HG03280 (cell line): Measurements from ENCODE around the gene SET.

Experiments
- ATAC-seq: cut with Tn5 transposase; IDR thresholded peaks from one replicate; pipeline ENCODE4 v1.9.1; 2021; ENCODE audit warnings: mild to moderate bottlenecking, moderate library complexity; ENCODE audit not compliant: unreplicated experiment

The SET gene

DNA sequence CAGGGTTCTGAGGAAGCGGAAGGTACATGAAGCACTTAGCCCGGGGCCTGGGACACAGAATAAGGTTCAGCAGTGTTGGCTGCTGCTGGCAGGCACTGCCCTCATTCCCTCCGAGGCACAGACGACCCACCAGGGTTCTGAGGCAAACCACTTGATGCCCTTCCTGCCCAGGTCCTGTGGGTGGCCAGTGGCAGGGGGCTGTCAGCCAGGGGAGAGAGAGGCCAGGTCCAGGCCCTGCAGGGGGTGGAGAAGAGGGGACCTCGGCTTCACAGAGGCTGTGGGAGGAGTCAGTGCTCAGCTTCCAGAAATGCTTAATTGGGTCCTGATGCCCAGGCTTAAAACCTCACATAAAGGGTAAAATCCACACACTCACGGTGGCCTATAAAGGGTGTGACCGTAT lies 39.3 kb downstream of the SET start:
- ATAC-seq, result no peak

DNA sequence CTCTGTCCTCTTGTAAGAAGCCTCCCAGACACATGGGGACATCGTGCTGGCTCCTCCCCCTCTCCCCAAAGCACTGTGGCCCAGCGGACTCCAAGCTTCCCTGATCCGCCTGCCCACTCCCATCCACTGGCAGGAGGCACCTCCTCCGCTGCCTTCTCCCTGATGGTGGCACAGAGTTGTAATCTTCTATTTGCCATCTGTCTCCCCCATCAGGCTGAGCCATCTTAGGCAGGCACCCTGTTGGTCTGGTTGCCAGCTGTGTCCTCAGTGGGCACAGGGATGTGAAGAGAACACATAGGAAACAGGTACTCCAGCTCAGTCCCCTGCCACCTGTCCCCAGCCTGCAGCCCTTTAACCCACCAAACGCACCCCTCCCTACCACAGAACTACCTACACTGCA lies 40.3 kb downstream of the SET start:
- ATAC-seq, result no peak

DNA sequence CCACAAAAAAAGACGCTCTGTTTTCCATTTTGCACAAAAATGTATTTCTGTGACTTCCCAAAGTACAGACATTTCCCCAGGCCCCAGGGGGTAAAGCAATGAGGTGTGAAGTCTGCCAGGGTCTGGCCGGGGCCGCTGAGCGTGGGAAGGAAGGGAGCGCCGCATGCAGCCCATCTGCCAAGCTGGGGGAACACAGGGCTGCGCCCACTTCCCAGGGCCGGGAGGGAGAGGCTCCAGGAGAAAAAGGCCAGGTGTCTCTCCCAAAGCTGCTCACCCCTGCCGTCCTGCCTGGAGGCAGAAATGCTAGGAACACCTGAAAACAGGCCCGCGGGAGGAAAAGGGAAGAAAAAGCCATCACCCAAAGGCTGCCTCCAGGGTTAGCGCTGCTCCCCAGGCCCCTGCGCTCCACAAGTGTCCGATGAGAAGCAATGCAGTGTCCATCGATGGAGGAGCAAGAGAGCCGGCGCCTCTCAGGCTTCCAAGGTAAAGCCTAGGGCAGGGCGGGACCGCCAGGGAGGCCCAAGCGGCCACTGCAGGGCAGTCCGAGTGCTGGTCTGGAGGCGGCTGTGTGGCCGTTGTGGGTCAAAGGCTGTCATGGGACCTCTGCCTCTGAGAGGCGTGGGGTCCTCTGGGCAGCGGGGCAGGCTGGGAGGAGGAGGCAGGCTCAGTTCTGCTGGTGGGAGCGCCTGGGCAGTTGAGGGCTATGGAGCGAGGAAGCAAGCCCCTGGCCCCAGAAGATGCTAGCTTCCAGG lies 40.9 kb downstream of the SET start:
- no peak for ATAC-seq

DNA sequence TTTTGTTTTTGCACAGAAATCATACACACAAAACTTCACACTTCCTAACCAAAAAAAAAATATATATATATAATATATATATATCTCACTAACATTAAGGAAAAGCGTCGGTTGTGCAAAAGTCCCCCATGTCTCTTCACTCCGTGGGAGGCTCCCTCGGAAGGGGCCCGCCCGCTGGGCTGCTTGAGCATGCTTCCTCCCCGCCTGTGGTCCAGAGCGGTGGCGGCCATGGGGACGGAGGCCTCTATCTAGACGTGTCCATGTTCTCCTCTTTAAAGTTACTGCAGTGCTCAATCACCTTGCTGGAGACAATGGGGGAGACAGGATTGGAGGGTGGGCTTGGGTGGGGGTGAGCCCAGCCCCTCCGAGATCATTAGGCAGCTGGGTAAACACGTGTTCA lies 42.1 kb downstream of the SET start:
- no peak for ATAC-seq

DNA sequence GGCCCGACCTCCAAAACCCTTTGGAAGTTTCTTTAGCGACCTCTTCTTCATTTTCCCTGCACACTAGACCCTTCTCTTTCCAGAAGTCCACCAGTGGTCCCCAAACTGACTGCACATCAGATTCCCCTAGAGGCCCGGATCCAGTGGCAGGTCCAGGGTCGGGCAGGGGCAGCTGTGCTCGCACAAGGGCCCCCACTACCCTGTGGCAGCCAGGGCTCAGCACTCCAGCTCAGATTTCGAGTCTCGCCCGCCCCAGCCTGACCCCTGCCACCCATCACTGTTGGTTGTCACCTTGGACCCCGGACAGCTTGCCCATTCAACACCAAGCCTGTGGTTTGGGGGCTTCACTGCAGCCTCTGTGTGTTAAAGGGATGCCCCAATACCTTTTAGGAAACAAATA lies 42.7 kb downstream of the SET start:
- ATAC-seq, result no peak

DNA sequence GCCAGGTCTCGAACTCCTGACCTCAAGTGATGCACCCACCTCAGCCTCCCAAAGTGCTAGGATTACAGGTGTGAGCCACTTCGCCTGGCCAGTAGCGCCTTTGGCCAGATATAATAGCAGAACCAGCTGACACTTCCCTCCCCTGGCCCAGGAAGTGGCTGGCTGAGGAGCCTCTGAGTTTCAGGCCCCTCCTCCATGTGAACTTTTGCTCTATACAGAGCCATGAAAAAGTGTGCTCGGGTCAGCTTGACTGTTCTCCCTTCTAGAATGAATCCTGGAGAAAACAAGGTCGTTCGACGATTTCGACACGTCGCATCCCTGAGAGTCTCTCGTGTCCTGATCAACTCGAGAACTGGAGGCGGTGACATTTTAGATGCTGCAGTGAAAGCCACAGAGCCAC lies 43.6 kb downstream of the SET start:
- ATAC-seq, result no peak

DNA sequence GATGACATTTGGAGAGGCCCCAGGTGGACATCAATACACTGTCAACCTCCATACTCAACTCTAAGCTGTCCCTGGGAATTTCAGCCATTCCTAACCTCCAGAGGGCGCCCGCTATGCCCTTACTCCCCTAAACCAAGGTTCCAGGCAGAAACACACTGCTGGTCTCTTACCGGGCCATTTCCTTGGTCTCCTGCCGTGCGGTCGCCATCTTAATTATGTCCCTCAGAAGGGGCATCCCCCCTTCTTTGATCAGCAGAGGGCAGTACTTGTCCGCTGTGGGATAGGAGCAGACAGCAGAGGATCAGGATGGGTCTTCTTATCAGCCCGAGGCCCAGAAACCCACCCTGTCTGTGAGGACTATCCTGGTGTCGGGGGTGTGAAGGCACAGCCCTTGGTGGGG lies 44.2 kb downstream of the SET start:
- no peak for ATAC-seq

DNA sequence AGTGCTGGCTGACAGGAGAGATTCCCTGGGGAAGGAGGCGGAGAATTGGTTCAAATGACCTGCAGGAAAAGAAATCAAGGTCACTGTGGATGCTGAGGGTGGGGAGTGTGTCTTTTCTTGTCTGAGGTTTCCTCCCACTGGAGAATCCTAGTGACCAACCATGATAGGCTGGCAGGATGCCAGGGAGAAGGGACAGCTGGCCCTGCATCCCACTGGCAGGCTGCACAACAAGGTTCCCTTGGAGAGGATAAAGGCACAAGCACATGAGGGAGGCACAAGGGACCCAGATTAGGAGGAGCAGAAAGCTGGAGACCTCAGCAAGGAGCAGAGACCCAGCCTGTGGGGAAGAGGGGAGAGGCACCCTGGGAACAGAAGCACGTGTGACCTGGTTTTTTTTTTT lies 46.4 kb downstream of the SET start:
- ATAC-seq, result no peak

DNA sequence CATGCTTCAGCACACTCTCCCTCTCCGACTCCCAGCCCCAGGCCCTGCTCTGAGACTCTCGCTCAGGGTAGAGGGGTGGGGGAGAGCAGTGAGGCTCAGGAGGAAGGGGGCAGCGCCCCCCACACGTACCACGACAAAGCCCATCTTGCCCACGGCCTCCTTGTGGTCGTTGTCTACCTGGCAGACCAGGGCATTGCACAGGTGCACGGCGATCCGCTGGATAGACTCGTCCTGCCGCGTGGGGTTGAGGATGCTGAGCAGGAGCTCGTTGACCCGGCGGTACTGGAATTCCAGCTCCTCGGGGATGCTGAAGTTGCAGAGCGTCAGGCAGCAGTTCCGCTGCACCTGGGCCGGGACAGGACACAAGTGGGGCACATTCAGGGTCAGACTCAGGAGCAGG lies 53.4 kb downstream of the SET start:
- ATAC-seq, result no peak

DNA sequence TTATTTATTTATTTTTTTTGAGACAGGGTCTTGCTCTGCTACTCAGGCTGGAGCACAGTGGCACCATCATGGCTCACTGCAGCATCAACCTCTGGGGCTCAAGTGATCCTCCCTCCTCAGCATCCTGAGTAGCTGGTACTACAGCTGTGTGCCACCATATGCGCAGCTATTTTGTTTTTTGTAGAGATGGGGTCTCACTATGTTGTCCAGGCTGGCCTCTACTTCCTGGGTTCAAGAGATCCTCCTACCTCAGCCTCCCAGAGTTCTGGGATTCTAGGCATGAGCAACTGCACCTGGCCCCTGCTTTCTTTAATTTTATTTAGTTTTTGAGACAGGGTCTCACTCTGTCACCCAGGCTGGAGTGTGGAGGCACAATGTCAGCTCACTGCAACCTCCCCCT lies 54.4 kb downstream of the SET start:
- ATAC-seq, result no peak
